ENCODE measurements around the gene GSS. TPM values are rescaled to one million over a fixed set of nuclear protein-coding genes. Genes with fewer than 3 reads are reported as not detected.

Gene GSS
- total and polyA plus RNA-seq, 3 experiments from 2014 or later = 38.8 to 65.2 (median 63.0) TPM

DNA sequence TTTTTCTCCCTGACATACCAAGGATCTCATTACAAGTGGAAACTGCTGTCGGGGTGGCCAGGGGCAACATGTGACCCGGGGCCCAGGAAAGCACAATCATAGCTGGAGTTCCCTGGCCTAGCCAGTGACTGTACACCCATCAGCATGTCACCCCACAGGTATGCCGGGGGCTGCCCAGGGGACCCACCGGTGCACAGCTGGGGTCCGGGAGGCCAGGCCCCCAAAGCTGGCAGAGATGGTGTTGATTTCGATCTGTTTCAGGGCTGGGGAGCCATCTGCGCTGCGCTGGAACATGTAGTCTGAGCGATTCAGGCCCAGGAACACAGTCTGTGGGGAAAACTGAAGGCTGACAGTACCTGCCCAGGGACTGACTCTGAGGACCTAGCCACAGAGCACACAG is 13.3 kb downstream of the GSS start:
- ChIA-PET CTCF (no interaction called here), POLR2A (no interaction called here)
- H3K27me3 ChIP-seq (ENCODE audit: insufficient read depth, low read length, poor library complexity, severe bottlenecking) = no peaks in the 10 kb centered on the region
- peaks cover 0 to 2% (median 0%) of the 10 kb centered on the region in 3 donors for H3K4me1 Mint-ChIP-seq
- no peak overlapping the region for H3K4me3 ChIP-seq (ENCODE audit: low read length)
- no peak overlapping the region for H3K27ac ChIP-seq (ENCODE audit: low read depth, low read length)
- H3K9me3 ChIP-seq (ENCODE audit: low read length) = no peaks in the 10 kb centered on the region
- H3K4me1 ChIP-seq (ENCODE audit: insufficient read depth, low read length) = no peaks in the 10 kb centered on the region
- peaks cover 0 to 77% (median 21%) of the 10 kb centered on the region in 3 donors for H3K36me3 Mint-ChIP-seq
- H3K27ac Mint-ChIP-seq = no peak overlapping the region
- peaks cover 20% of the 10 kb centered on the region for H3K36me3 ChIP-seq (ENCODE audit: insufficient read depth, low read length)
- H3K27me3 Mint-ChIP-seq = no peaks in the 10 kb centered on the region
- DNase-seq = no peak
- H3K9me3 Mint-ChIP-seq = no peaks in the 10 kb centered on the region
- no peak overlapping the region for H3K4me3 Mint-ChIP-seq

GRCh38 chr20:34941226-34941625 is 14.4 kb downstream of the GSS start:
- Mint-ChIP-seq H3K36me3 (peaks cover 0 to 81% (median 25%) of the 10 kb centered on the region in 3 donors), H3K27me3 (no peaks in the 10 kb centered on the region), H3K9me3 (no peaks in the 10 kb centered on the region), H3K27ac (no peak overlapping the region), H3K4me1 (peaks cover 0 to 2% (median 0%) of the 10 kb centered on the region in 3 donors), H3K4me3 (no peak overlapping the region)
- POLR2A ChIA-PET = no interaction called here
- CTCF ChIA-PET = no interaction called here
- H3K27ac ChIP-seq (ENCODE audit: low read depth, low read length) = no peak overlapping the region
- no peaks in the 10 kb centered on the region for H3K9me3 ChIP-seq (ENCODE audit: low read length)
- no peak overlapping the region for H3K4me3 ChIP-seq (ENCODE audit: low read length)
- peaks cover 26% of the 10 kb centered on the region for H3K36me3 ChIP-seq (ENCODE audit: insufficient read depth, low read length)
- DNase-seq = no peak
- no peaks in the 10 kb centered on the region for H3K27me3 ChIP-seq (ENCODE audit: insufficient read depth, low read length, poor library complexity, severe bottlenecking)
- H3K4me1 ChIP-seq (ENCODE audit: insufficient read depth, low read length) = no peaks in the 10 kb centered on the region

- Histone ChIP-seq H3K9me3 (ENCODE audit: low read length) (no peaks in the 10 kb centered on the region), H3K4me3 (ENCODE audit: low read length) (no peak overlapping the region), H3K27me3 (ENCODE audit: insufficient read depth, low read length, poor library complexity, severe bottlenecking) (no peaks in the 10 kb centered on the region), H3K27ac (ENCODE audit: low read depth, low read length) (no peak overlapping the region), H3K36me3 (ENCODE audit: insufficient read depth, low read length) (peaks cover 30% of the 10 kb centered on the region), H3K4me1 (ENCODE audit: insufficient read depth, low read length) (no peaks in the 10 kb centered on the region)
- no peak for DNase-seq
- no peaks in the 10 kb centered on the region for H3K9me3 Mint-ChIP-seq
- no peak overlapping the region for H3K4me3 Mint-ChIP-seq
- H3K4me1 Mint-ChIP-seq = no peaks in the 10 kb centered on the region
- POLR2A ChIA-PET = no interaction called here
- H3K36me3 Mint-ChIP-seq = peaks cover 0 to 83% (median 25%) of the 10 kb centered on the region in 3 donors
- CTCF ChIA-PET = no interaction called here
- peak overlapping the region in 1 of 8 donors; percentile 27 for H3K27ac Mint-ChIP-seq
- no peaks in the 10 kb centered on the region for H3K27me3 Mint-ChIP-seq
Measured at GRCh38 chr20:34940081-34940481, 15.5 kb downstream of the GSS start.

DNA sequence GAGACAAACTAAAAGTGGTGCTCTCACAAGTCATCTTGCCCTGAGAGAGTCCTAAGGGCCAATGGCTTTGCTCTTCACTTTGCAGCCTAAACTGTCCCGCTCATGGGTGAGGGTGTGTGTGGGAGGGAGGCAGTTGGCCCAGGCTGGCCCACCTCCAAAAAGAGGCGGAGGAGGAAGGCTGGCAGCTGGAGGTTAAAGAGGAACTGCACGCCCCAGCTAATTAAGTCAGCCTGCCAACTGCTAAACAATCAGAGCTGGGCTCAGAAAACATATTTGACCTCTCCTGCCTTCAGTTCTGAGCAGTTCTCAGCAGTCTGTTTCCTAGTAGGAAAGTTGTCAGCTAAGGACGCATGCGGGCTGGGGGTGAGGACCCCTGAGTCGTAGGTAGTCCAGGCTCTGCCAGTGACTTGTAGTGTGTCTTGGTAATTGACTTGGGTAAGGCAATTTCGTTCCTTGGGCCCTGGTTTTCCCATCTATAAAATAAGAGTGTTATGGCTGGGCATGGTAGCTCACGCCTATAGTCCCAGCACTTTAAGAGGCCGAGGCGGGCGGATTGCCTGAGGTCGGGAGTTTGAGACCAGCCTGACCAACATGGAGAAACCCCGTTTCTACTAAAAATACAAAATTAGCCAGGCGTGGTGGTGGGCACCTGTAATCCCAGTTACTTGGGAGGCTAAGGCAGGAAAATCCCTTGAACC is 17.0 kb downstream of the GSS start:
- POLR2A ChIA-PET = no interaction called here
- H3K4me3 ChIP-seq (ENCODE audit: low read length) = no peak overlapping the region
- no peak for DNase-seq
- no peaks in the 10 kb centered on the region for H3K9me3 ChIP-seq (ENCODE audit: low read length)
- Mint-ChIP-seq H3K27me3 (no peaks in the 10 kb centered on the region), H3K9me3 (no peaks in the 10 kb centered on the region), H3K36me3 (peaks cover 0 to 84% (median 26%) of the 10 kb centered on the region in 3 donors), H3K4me1 (no peaks in the 10 kb centered on the region), H3K4me3 (no peak overlapping the region), H3K27ac (peak overlapping the region in 2 of 8 donors; percentile 22 to 24)
- CTCF ChIA-PET = no interaction called here
- H3K27ac ChIP-seq (ENCODE audit: low read depth, low read length) = no peak overlapping the region
- H3K27me3 ChIP-seq (ENCODE audit: insufficient read depth, low read length, poor library complexity, severe bottlenecking) = no peaks in the 10 kb centered on the region
- H3K36me3 ChIP-seq (ENCODE audit: insufficient read depth, low read length) = peaks cover 35% of the 10 kb centered on the region
- no peaks in the 10 kb centered on the region for H3K4me1 ChIP-seq (ENCODE audit: insufficient read depth, low read length)

GRCh38 chr20:34931771-34932170 is 23.8 kb downstream of the GSS start:
- Mint-ChIP-seq H3K27me3 (no peaks in the 10 kb centered on the region), H3K9me3 (no peaks in the 10 kb centered on the region), H3K4me1 (peaks cover 0 to 2% (median 0%) of the 10 kb centered on the region in 3 donors), H3K27ac (peak overlapping the region in 1 of 8 donors; percentile 18), H3K36me3 (peaks cover 0 to 85% (median 24%) of the 10 kb centered on the region in 3 donors), H3K4me3 (no peak overlapping the region)
- no peak overlapping the region for H3K4me3 ChIP-seq (ENCODE audit: low read length)
- H3K4me1 ChIP-seq (ENCODE audit: insufficient read depth, low read length) = no peaks in the 10 kb centered on the region
- peaks cover 18% of the 10 kb centered on the region for H3K36me3 ChIP-seq (ENCODE audit: insufficient read depth, low read length)
- no peaks in the 10 kb centered on the region for H3K9me3 ChIP-seq (ENCODE audit: low read length)
- no peak for DNase-seq
- H3K27me3 ChIP-seq (ENCODE audit: insufficient read depth, low read length, poor library complexity, severe bottlenecking) = no peaks in the 10 kb centered on the region
- no peak overlapping the region for H3K27ac ChIP-seq (ENCODE audit: low read depth, low read length)
- POLR2A ChIA-PET = no interaction called here
- CTCF ChIA-PET = no interaction called here

DNA sequence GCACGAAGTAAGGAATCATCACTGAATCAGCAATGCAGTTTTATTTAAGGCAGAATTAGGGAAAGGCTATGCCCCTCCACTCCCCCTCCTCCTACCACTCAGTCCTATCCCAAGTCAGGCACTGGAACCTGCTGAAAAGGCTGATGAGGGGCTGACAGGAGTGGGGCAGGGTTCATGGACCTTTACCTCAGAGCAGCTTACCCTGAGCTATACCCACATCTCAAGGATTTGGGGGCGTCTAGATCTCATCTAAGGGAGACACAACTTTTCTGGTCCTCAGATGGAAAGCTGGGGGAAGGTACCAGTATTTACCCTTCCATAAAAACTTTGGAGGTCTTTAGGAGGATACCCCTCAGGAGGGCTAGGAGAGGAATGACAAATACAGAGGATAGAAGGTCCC is 27.2 kb downstream of the GSS start:
- Mint-ChIP-seq H3K9me3 (no peaks in the 10 kb centered on the region), H3K36me3 (peaks cover 4 to 72% (median 20%) of the 10 kb centered on the region in 3 donors), H3K27me3 (no peaks in the 10 kb centered on the region), H3K27ac (peak overlapping the region in 2 of 8 donors; percentile 25 to 52), H3K4me1 (peaks cover 2 to 18% (median 3%) of the 10 kb centered on the region in 3 donors), H3K4me3 (no peak overlapping the region)
- no peaks in the 10 kb centered on the region for H3K9me3 ChIP-seq (ENCODE audit: low read length)
- H3K27ac ChIP-seq (ENCODE audit: low read depth, low read length) = no peak overlapping the region
- no peak for DNase-seq
- no peaks in the 10 kb centered on the region for H3K36me3 ChIP-seq (ENCODE audit: insufficient read depth, low read length)
- no peak overlapping the region for H3K4me3 ChIP-seq (ENCODE audit: low read length)
- H3K4me1 ChIP-seq (ENCODE audit: insufficient read depth, low read length) = peaks cover 3% of the 10 kb centered on the region
- no peaks in the 10 kb centered on the region for H3K27me3 ChIP-seq (ENCODE audit: insufficient read depth, low read length, poor library complexity, severe bottlenecking)
- POLR2A ChIA-PET = no interaction called here
- CTCF ChIA-PET = interaction anchor here (0.5 kb wide), 1 partner anchor 9 kb away, joined by 3 read pairs; no protein-coding TSS in a partner anchor

DNA sequence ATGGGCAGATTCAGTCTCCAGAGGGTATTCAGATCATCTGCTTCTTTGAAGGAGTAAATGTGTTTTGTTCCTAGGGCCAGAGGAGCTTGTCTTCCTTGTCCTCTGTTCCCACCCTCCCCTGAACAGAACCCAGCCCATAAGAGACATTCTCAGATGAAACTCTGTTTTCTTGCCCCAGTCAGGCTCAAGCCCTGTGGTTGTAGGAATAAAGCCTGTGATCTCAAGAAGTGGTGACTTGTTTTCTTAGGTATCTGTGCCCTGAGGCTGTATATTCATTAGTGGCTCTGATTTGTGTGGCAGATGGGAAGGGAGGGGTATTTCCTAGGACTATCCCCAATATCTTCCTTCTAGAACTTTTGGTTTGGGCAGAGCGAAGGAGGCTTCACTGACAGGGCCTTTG is 27.9 kb downstream of the GSS start:
- Histone ChIP-seq H3K27me3 (ENCODE audit: insufficient read depth, low read length, poor library complexity, severe bottlenecking) (no peaks in the 10 kb centered on the region), H3K4me1 (ENCODE audit: insufficient read depth, low read length) (peaks cover 3% of the 10 kb centered on the region), H3K9me3 (ENCODE audit: low read length) (no peaks in the 10 kb centered on the region), H3K36me3 (ENCODE audit: insufficient read depth, low read length) (no peaks in the 10 kb centered on the region), H3K4me3 (ENCODE audit: low read length) (no peak overlapping the region), H3K27ac (ENCODE audit: low read depth, low read length) (no peak overlapping the region)
- H3K27ac Mint-ChIP-seq = peak overlapping the region in 3 of 8 donors; percentile 4 to 68 (median 36)
- H3K27me3 Mint-ChIP-seq = no peaks in the 10 kb centered on the region
- H3K9me3 Mint-ChIP-seq = no peaks in the 10 kb centered on the region
- peaks cover 2 to 18% (median 3%) of the 10 kb centered on the region in 3 donors for H3K4me1 Mint-ChIP-seq
- DNase-seq = no peak
- POLR2A ChIA-PET = no interaction called here
- H3K4me3 Mint-ChIP-seq = no peak overlapping the region
- peaks cover 4 to 68% (median 15%) of the 10 kb centered on the region in 3 donors for H3K36me3 Mint-ChIP-seq
- CTCF ChIA-PET = no interaction called here

DNA sequence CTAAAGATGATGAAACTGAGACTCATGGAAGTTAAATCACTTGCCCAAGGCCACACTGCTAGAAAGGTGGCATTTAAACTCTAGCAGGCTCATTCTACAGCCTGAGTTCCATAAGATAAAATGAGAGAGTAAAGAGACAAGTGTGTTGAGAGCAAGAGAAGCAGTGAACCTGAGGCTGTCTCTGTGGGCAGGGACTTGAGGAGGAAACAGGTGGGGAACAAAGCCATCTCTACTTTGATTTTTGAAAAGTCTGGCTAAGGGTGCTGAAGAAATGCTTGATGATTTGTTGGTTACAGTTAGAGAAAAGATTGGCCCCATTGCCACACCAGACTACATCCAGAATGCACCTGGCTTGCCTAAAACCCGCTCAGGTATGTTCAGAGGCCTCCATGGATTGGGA is 29.0 kb downstream of the GSS start:
- no peak overlapping the region for H3K27ac ChIP-seq (ENCODE audit: low read depth, low read length)
- no peaks in the 10 kb centered on the region for H3K27me3 ChIP-seq (ENCODE audit: insufficient read depth, low read length, poor library complexity, severe bottlenecking)
- Mint-ChIP-seq H3K36me3 (peaks cover 4 to 57% (median 15%) of the 10 kb centered on the region in 3 donors), H3K9me3 (no peaks in the 10 kb centered on the region), H3K27me3 (no peaks in the 10 kb centered on the region), H3K4me3 (no peak overlapping the region), H3K4me1 (peaks cover 2 to 18% (median 3%) of the 10 kb centered on the region in 3 donors), H3K27ac (peak overlapping the region in 5 of 8 donors; percentile 11 to 81 (median 61))
- H3K4me1 ChIP-seq (ENCODE audit: insufficient read depth, low read length) = peaks cover 3% of the 10 kb centered on the region
- no peak for DNase-seq
- POLR2A ChIA-PET = no interaction called here
- H3K4me3 ChIP-seq (ENCODE audit: low read length) = no peak overlapping the region
- CTCF ChIA-PET = no interaction called here
- H3K9me3 ChIP-seq (ENCODE audit: low read length) = no peaks in the 10 kb centered on the region
- H3K36me3 ChIP-seq (ENCODE audit: insufficient read depth, low read length) = no peaks in the 10 kb centered on the region
